HG03025 (cell line): ENCODE results near the gene ANKRD66.
"Not testable (repeated sequence)": the region's sequence is repeated elsewhere in the genome, so short reads cannot be mapped to it uniquely, and the experiment has no call there.

Source experiments
- ATAC-seq: cut with Tn5 transposase; IDR thresholded peaks from one replicate; pipeline ENCODE4 v1.9.1; 2021; ENCODE audit warnings: mild to moderate bottlenecking, moderate library complexity; ENCODE audit not compliant: unreplicated experiment, low FRiP score

ANKRD66 gene

GRCh38 chr6:46749731-46750130 is 3.0 kb downstream of the ANKRD66 start:
- no peak for ATAC-seq

GRCh38 chr6:46751658-46752057 is 4.9 kb downstream of the ANKRD66 start:
- no peak for ATAC-seq

GRCh38 chr6:46755865-46756264 is 9.1 kb downstream of the ANKRD66 start:
- no peak for ATAC-seq

GRCh38 chr6:46756469-46757213 is 9.9 kb downstream of the ANKRD66 start:
- no peak for ATAC-seq

- ATAC-seq = no peak
Measured at GRCh38 chr6:46757214-46757596, 10.5 kb downstream of the ANKRD66 start.

- ATAC-seq = no peak
Measured at GRCh38 chr6:46758960-46759753, 12.4 kb downstream of the ANKRD66 start.

- ATAC-seq = no peak
Measured at GRCh38 chr6:46760925-46761324, 14.2 kb downstream of the ANKRD66 start.

GRCh38 chr6:46763466-46763865 is 16.7 kb downstream of the ANKRD66 start:
- no peak for ATAC-seq

- not testable (repeated sequence) for ATAC-seq
Measured at GRCh38 chr6:46764280-46764679, 17.5 kb downstream of the ANKRD66 start.

GRCh38 chr6:46764961-46765360 is 18.2 kb downstream of the ANKRD66 start:
- ATAC-seq = no peak

GRCh38 chr6:46772016-46772415 is 25.3 kb downstream of the ANKRD66 start:
- ATAC-seq = no peak

GRCh38 chr6:46772762-46773161 is 26.0 kb downstream of the ANKRD66 start:
- peak; percentile 73 for ATAC-seq

- peak; percentile 15 for ATAC-seq
Measured at GRCh38 chr6:46773201-46773855, 26.6 kb downstream of the ANKRD66 start.

- ATAC-seq = not testable (repeated sequence)
Measured at GRCh38 chr6:46774736-46775135, 28.0 kb downstream of the ANKRD66 start.

- ATAC-seq = no peak
Measured at GRCh38 chr6:46776070-46776712, 29.5 kb downstream of the ANKRD66 start.

- no peak for ATAC-seq
Measured at GRCh38 chr6:46777476-46778346, 31.0 kb downstream of the ANKRD66 start.

- no peak for ATAC-seq
Measured at GRCh38 chr6:46781478-46782378, 35.0 kb downstream of the ANKRD66 start.

GRCh38 chr6:46784535-46784934 is 37.8 kb downstream of the ANKRD66 start:
- ATAC-seq = no peak
